ENCODE data around the gene EIF4B. TPM values are rescaled to one million over a fixed set of nuclear protein-coding genes. Genes with fewer than 3 reads are reported as not detected.

EIF4B gene
- total and polyA plus RNA-seq, 2 of the 13 experiments (the other 11 are each of a cell fraction or from before 2014, with no cell fraction given): 416 to 548 TPM

DNA sequence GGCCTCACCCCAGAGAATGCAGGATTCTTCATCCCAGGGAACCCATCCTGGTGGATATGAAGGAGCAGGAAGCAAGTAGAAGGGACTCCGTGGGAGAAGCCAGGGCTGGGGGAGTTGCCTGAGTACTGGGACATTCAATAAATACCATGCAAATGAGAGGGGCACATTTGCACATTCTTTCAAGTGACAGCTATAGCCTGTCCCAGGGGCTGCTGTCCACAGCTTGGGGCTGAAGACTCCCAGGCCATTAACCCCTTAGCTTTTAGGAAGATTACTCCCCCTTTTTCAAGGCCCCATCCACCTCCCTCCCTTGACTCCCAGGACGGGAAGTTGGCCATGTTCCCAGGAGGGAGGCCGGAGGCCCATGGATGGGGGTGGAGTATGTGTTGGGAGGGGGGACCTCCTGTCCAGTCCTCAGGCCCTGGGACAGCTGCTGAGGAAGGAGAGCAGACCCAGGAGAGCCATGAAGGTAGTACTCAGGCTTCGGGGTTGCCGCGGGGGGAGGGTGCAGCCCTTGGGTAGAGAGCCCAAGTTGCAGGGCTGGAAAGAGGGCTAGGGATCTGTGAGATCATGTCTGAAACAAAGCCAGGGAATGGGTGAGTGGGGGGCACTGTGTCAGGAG lies 42.6 kb downstream of the EIF4B start:
- 0% methylated on average over 6 of the region's 6 CpGs for WGBS (ENCODE audit: low lambda C conversion rate)
- H3K4me1 ChIP-seq (ENCODE audit: insufficient read depth, low read length): peaks cover 79% of the 10 kb centered on the region
- peak overlapping the region; percentile 59 to 80 (median 74) for H3K4me3 ChIP-seq (replicated peaks in 1 of 3; ENCODE audit: insufficient read depth in 1 of 3, low read depth in 2 of 3, low read length in 3 of 3)
- H4K20me1 ChIP-seq (ENCODE audit: insufficient read depth, low read length): no peaks in the 10 kb centered on the region
- ChIA-PET POLR2A (interaction anchor here (0.7 to 8.3 kb wide), 16 partner anchors 9 to 246 kb away, joined by 3 to 83 read pairs (median 4); partner anchors contain the start of genes CSAD, EIF4B, IGFBP6 and KRT8), CTCF (ENCODE audit: low intra/inter-chr PET ratio, low total read pairs) (no interaction called here)
- H3K27ac ChIP-seq (ENCODE audit: extremely low read length, insufficient read depth, low read length): peak overlapping the region; percentile 89
- H3K79me2 ChIP-seq (ENCODE audit: insufficient read depth, low read length): peaks cover 18% of the 10 kb centered on the region
- DNase-seq (ENCODE audit: low spot score): peak; percentile 40
- in situ Hi-C loops (cut with HindIII; ENCODE audit: extremely low pct_ligation_motif_present, low pct_unique_long_range_greater_than_20kb) (no loop called here), intact Hi-C loops (cut with micrococcal nuclease; ENCODE audit: unreplicated experiment) (no loop called here)
- no TSS peak for BruUV-seq (replicated peaks)
- H3K36me3 ChIP-seq (replicated peaks in 1 of 2; ENCODE audit: control insufficient read depth in 1 of 2, insufficient read depth in 2 of 2, low read length in 2 of 2): no peaks in the 10 kb centered on the region
- FAIRE-seq: peak; percentile 34
- H2AFZ ChIP-seq (ENCODE audit: low read length): no peak overlapping the region
- peak overlapping the region; percentile 95 for H3K4me2 ChIP-seq (ENCODE audit: low read depth, low read length)
- peak overlapping the region; percentile 77 for H3K9ac ChIP-seq (ENCODE audit: insufficient read depth, low read depth, low read length)
- peak; percentile 5 for ATAC-seq
- H3K27me3 ChIP-seq (ENCODE audit: control insufficient read depth in 1 of 2, insufficient read depth in 2 of 2, low read length in 2 of 2): no peaks in the 10 kb centered on the region; a peak in 1 of 5 replicates
- no peaks in the 10 kb centered on the region for H3K9me3 ChIP-seq (ENCODE audit: low read length)
- no peak for TF ChIP-seq HOXA9 (CRISPR knock-in tag; IDR thresholded peaks at IDR 0.05; ENCODE audit: borderline replicate concordance)
- no peak for TF ChIP-seq FOSL2 (CRISPR knock-in tag; IDR thresholded peaks at IDR 0.05)
- no peak for TF ChIP-seq KDM1A (CRISPR knock-in tag; IDR thresholded peaks at IDR 0.05)
- TF ChIP-seq BHLHE40 (IDR thresholded peaks at IDR 0.05; ENCODE audit: low read length): no peak
- TF ChIP-seq BORCS8-MEF2B (CRISPR knock-in tag; IDR thresholded peaks at IDR 0.05): 0 out of 2 replicates have a peak, but pooled peaks have one; percentile 2
- no peak; the same call in 1 of the 2 replicates for TF ChIP-seq NR2F6 (IDR thresholded peaks at IDR 0.05)
- no peak for TF ChIP-seq NR2F6 (CRISPR knock-in tag; IDR thresholded peaks at IDR 0.05)
- TF ChIP-seq MYC (CRISPR knock-in tag; IDR thresholded peaks at IDR 0.05; ENCODE audit: borderline replicate concordance): no peak
- TF ChIP-seq, protein P1, sequence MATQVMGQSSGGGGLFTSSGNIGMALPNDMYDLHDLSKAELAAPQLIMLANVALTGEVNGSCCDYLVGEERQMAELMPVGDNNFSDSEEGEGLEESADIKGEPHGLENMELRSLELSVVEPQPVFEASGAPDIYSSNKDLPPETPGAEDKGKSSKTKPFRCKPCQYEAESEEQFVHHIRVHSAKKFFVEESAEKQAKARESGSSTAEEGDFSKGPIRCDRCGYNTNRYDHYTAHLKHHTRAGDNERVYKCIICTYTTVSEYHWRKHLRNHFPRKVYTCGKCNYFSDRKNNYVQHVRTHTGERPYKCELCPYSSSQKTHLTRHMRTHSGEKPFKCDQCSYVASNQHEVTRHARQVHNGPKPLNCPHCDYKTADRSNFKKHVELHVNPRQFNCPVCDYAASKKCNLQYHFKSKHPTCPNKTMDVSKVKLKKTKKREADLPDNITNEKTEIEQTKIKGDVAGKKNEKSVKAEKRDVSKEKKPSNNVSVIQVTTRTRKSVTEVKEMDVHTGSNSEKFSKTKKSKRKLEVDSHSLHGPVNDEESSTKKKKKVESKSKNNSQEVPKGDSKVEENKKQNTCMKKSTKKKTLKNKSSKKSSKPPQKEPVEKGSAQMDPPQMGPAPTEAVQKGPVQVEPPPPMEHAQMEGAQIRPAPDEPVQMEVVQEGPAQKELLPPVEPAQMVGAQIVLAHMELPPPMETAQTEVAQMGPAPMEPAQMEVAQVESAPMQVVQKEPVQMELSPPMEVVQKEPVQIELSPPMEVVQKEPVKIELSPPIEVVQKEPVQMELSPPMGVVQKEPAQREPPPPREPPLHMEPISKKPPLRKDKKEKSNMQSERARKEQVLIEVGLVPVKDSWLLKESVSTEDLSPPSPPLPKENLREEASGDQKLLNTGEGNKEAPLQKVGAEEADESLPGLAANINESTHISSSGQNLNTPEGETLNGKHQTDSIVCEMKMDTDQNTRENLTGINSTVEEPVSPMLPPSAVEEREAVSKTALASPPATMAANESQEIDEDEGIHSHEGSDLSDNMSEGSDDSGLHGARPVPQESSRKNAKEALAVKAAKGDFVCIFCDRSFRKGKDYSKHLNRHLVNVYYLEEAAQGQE (IDR thresholded peaks at IDR 0.05; ENCODE audit: borderline replicate concordance in 1 of 2, low read depth in 1 of 2, low read length in 2 of 2): peak in 1 of 2 experiments; percentile 81; a peak in 2 of 4 replicates
- TF ChIP-seq ZNF124 (CRISPR knock-in tag; IDR thresholded peaks at IDR 0.05): no peak
- TF ChIP-seq, protein P2, sequence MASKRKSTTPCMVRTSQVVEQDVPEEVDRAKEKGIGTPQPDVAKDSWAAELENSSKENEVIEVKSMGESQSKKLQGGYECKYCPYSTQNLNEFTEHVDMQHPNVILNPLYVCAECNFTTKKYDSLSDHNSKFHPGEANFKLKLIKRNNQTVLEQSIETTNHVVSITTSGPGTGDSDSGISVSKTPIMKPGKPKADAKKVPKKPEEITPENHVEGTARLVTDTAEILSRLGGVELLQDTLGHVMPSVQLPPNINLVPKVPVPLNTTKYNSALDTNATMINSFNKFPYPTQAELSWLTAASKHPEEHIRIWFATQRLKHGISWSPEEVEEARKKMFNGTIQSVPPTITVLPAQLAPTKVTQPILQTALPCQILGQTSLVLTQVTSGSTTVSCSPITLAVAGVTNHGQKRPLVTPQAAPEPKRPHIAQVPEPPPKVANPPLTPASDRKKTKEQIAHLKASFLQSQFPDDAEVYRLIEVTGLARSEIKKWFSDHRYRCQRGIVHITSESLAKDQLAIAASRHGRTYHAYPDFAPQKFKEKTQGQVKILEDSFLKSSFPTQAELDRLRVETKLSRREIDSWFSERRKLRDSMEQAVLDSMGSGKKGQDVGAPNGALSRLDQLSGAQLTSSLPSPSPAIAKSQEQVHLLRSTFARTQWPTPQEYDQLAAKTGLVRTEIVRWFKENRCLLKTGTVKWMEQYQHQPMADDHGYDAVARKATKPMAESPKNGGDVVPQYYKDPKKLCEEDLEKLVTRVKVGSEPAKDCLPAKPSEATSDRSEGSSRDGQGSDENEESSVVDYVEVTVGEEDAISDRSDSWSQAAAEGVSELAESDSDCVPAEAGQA (IDR thresholded peaks at IDR 0.05; ENCODE audit: low read depth): no peak
- TF ChIP-seq, protein P2 (CRISPR knock-in tag; IDR thresholded peaks at IDR 0.05; ENCODE audit: borderline replicate concordance): no peak
- TF ChIP-seq, protein P3, sequence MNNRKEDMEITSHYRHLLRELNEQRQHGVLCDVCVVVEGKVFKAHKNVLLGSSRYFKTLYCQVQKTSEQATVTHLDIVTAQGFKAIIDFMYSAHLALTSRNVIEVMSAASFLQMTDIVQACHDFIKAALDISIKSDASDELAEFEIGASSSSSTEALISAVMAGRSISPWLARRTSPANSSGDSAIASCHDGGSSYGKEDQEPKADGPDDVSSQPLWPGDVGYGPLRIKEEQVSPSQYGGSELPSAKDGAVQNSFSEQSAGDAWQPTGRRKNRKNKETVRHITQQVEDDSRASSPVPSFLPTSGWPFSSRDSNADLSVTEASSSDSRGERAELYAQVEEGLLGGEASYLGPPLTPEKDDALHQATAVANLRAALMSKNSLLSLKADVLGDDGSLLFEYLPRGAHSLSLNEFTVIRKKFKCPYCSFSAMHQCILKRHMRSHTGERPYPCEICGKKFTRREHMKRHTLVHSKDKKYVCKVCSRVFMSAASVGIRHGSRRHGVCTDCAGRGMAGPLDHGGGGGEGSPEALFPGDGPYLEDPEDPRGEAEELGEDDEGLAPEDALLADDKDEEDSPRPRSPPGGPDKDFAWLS (CRISPR knock-in tag; IDR thresholded peaks at IDR 0.05; ENCODE audit: borderline replicate concordance): no peak
- TF ChIP-seq ZNF232 (CRISPR knock-in tag; IDR thresholded peaks at IDR 0.05; ENCODE audit: borderline replicate concordance): no peak
